22Rv1 (cell line): Measurements from ENCODE around the gene GSG1L.

Source experiments
- ZFX ChIP-seq: fragments of 450-650 bp; IDR thresholded peaks from 2 replicates; pipeline ENCODE4 v1.6.1; 2017; ENCODE audit warnings: antibody characterized with exemption, borderline replicate concordance
- TF ChIP-seq, protein P1 (sequence below): fragments of 450-650 bp; IDR thresholded peaks from 2 replicates; pipeline ENCODE4 v1.5.1; 2017; ENCODE audit warnings: mild to moderate bottlenecking

- TF ChIP-seq, protein P1, sequence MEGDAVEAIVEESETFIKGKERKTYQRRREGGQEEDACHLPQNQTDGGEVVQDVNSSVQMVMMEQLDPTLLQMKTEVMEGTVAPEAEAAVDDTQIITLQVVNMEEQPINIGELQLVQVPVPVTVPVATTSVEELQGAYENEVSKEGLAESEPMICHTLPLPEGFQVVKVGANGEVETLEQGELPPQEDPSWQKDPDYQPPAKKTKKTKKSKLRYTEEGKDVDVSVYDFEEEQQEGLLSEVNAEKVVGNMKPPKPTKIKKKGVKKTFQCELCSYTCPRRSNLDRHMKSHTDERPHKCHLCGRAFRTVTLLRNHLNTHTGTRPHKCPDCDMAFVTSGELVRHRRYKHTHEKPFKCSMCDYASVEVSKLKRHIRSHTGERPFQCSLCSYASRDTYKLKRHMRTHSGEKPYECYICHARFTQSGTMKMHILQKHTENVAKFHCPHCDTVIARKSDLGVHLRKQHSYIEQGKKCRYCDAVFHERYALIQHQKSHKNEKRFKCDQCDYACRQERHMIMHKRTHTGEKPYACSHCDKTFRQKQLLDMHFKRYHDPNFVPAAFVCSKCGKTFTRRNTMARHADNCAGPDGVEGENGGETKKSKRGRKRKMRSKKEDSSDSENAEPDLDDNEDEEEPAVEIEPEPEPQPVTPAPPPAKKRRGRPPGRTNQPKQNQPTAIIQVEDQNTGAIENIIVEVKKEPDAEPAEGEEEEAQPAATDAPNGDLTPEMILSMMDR = no peak
- TF ChIP-seq ZFX = no peak
Measured at GRCh38 chr16:27801289-27801945, 262.1 kb downstream of the GSG1L start.
